GM12878 (cell line): ENCODE data around the gene PNMT. TPM values are rescaled to one million over a fixed set of nuclear protein-coding genes. Genes with fewer than 3 reads are reported as not detected.

Experiments
- ATAC-seq: fragments of 200-7000 bp; cut with Tn5 transposase; 3 replicates; pipeline ENCODE4 v1.9.1; 2020; ENCODE audit warnings: mild to moderate bottlenecking, moderate library complexity
- BruUV-seq: library from RNA; stranded (reverse); fragments of 400-500 nt; replicated peaks from 2 replicates; lab custom pipeline; 2021; lab: Mats Ljungman, UMichigan
- CTCF ChIA-PET: fragments of 300-600 bp; sonication (Branson Sonifier 250); formaldehyde crosslinking; extraction: SDS; loops from one replicate; lab custom pipeline; 2021; ENCODE audit warnings: inconsistent platforms; lab: Yijun Ruan, JAX
- POLR2A ChIA-PET: fragments of 350-600 bp; formaldehyde crosslinking; extraction: SDS; loops from one replicate; lab custom pipeline; 2021; ENCODE audit warnings: inconsistent platforms; lab: Charles Lee
- RAD21 ChIA-PET: fragments of 300-600 bp; sonication (Branson Sonifier 250); formaldehyde crosslinking; loops from one replicate; lab custom pipeline; 2023; ENCODE audit warnings: antibody characterized with exemption; ENCODE audit not compliant: unreplicated experiment; lab: Charles Lee
- SMC1A ChIA-PET: fragments of 300-600 bp; sonication (Branson Sonifier 250); formaldehyde crosslinking; loops from one replicate; lab custom pipeline; 2023; ENCODE audit not compliant: unreplicated experiment, uncharacterized antibody; lab: Charles Lee
- DNase-seq: peaks from one replicate; pipeline ENCODE4 v3.0.0-alpha.2; 2011; ENCODE audit warnings: low read depth, low spot score
- FAIRE-seq: peaks from 3 replicates; lab custom pipeline; 2011; peaks lifted over from hg19 to GRCh38; lab: Jason Lieb, UNC
- H2AFZ ChIP-seq: 2 replicates; pipeline ENCODE4 v1.6.0; 2011; ENCODE audit warnings: low read depth, low read length, control low read depth; ENCODE audit not compliant: control insufficient read depth
- H3K27ac ChIP-seq: 2 replicates; pipeline ENCODE4 v1.5.1; 2011; ENCODE audit warnings: control low read depth; ENCODE audit not compliant: control insufficient read depth, insufficient read depth
- H3K27me3 ChIP-seq, 2 experiments: replicated peaks in 1 of 2; 2 replicates each; pipeline versions ENCODE4 v1.6.0 to v1.6.1; 2011; ENCODE audit warnings: low read length in 1 of 2; ENCODE audit not compliant: control insufficient read depth in 2 of 2, insufficient read depth in 2 of 2
- H3K36me3 ChIP-seq, 2 experiments: 2 replicates each; pipeline ENCODE4 v1.5.1; 2011; ENCODE audit warnings: low read length in 1 of 2; ENCODE audit not compliant: control insufficient read depth in 2 of 2, insufficient read depth in 2 of 2
- H3K4me1 ChIP-seq: 2 replicates; pipeline ENCODE4 v1.6.1; 2011; ENCODE audit warnings: mild to moderate bottlenecking, low read length, moderate library complexity, mixed read lengths; ENCODE audit not compliant: control insufficient read depth, insufficient read depth
- H3K4me2 ChIP-seq: 2 replicates; pipeline ENCODE4 v1.6.0; 2011; ENCODE audit warnings: control low read depth; ENCODE audit not compliant: control insufficient read depth, insufficient read depth
- H3K4me3 ChIP-seq: fragments of 200-600 bp; sonication (generic); 2 replicates; pipeline ENCODE4 v1.5.1; 2016
- H3K79me2 ChIP-seq: 2 replicates; pipeline ENCODE4 v1.6.0; 2011; ENCODE audit warnings: low read length; ENCODE audit not compliant: control insufficient read depth, insufficient read depth
- H3K9ac ChIP-seq: 2 replicates; pipeline ENCODE4 v1.8.0; 2011; ENCODE audit warnings: low read length, control low read depth, mixed read lengths; ENCODE audit not compliant: control insufficient read depth, insufficient read depth
- H3K9me3 ChIP-seq: replicated peaks from 3 replicates; pipeline ENCODE4 v1.5.1; 2011; ENCODE audit warnings: mild to moderate bottlenecking, low read length; ENCODE audit not compliant: control insufficient read depth, insufficient read depth
- H4K20me1 ChIP-seq: 2 replicates; pipeline ENCODE4 v1.6.0; 2011; ENCODE audit not compliant: control insufficient read depth, insufficient read depth
- ATF7 ChIP-seq: fragments of 450-650 bp; IDR thresholded peaks from 2 replicates; pipeline ENCODE4 v1.6.1; 2016; ENCODE audit warnings: low read depth, mild to moderate bottlenecking
- EED ChIP-seq: sonication (generic); IDR thresholded peaks from 2 replicates; pipeline ENCODE4 v1.6.1; 2016; ENCODE audit warnings: antibody characterized with exemption, low read depth
- FOS ChIP-seq: IDR thresholded peaks from 3 replicates; pipeline ENCODE4 v1.6.1; 2011; ENCODE audit warnings: borderline replicate concordance; ENCODE audit not compliant: insufficient read length; ENCODE audit errors: extremely low read depth
- IKZF1 ChIP-seq: fragments of 450-650 bp; conservative IDR thresholded peaks from 2 replicates; pipeline ENCODE4 v1.6.1; 2017; ENCODE audit warnings: antibody characterized with exemption, mild to moderate bottlenecking
- PAX5 ChIP-seq: IDR thresholded peaks from 2 replicates; pipeline ENCODE4 v1.6.1; 2011; ENCODE audit warnings: low read depth, low read length, borderline replicate concordance
- PBX3 ChIP-seq: IDR thresholded peaks from 2 replicates; pipeline ENCODE4 v1.6.1; 2011; ENCODE audit warnings: mild to moderate bottlenecking, low read depth, low read length, moderate library complexity; ENCODE audit not compliant: insufficient replicate concordance
- PKNOX1 ChIP-seq: fragments of 450-650 bp; IDR thresholded peaks from 2 replicates; pipeline ENCODE4 v1.6.1; 2016; ENCODE audit warnings: mild to moderate bottlenecking
- PML ChIP-seq: IDR thresholded peaks from 2 replicates; pipeline ENCODE4 v1.6.1; 2012; ENCODE audit warnings: low read length, inconsistent platforms
- SMAD5 ChIP-seq: IDR thresholded peaks from 2 replicates; pipeline ENCODE4 v1.6.1; 2016; ENCODE audit warnings: antibody characterized with exemption, low read depth
- STAT1 ChIP-seq: fragments of 450-650 bp; conservative IDR thresholded peaks from 2 replicates; pipeline ENCODE4 v1.6.1; 2014; ENCODE audit warnings: antibody characterized with exemption, mild to moderate bottlenecking
- TCF12 ChIP-seq: IDR thresholded peaks from 2 replicates; pipeline ENCODE4 v1.6.1; 2011; ENCODE audit warnings: low read depth, mild to moderate bottlenecking, low read length
- ZBTB33 ChIP-seq: fragments of 450-650 bp; IDR thresholded peaks from 2 replicates; pipeline ENCODE4 v1.6.1; 2017; ENCODE audit warnings: mild to moderate bottlenecking
- WGBS: methylation state at CpG from one replicate; pipeline ENCODE4 v1.1.6; 2016; ENCODE audit warnings: low lambda C conversion rate; ENCODE audit not compliant: insufficient replicate concordance, insufficient coverage; ENCODE audit errors: missing lambda C conversion rate; 5-methylcytosine and 5-hydroxymethylcytosine counted together
- in situ Hi-C: fragments of 300-500 bp; cut with MboI; formaldehyde crosslinking; loops from 9 replicates; pipeline ENCODE4 v1.14.3; 2018; ENCODE audit warnings: mixed read lengths
- intact Hi-C: fragments of 100-400 bp; cut with micrococcal nuclease; formaldehyde crosslinking; loops from one replicate; pipeline ENCODE4 v1.14.2; 2022; ENCODE audit not compliant: unreplicated experiment
- polyA plus RNA-seq, 11 experiments: library from polyadenylated mRNA; depleted of rRNA in 4 of 11; unstranded in 6 of 11; stranded (reverse) in 5 of 11; fragments of >200 nt; fragmentation: Nextera tagmentation in 4 of 11; fragmentation: Illumina TruSeq in 1 of 11; extraction: Ambion mirVana in 4 of 11; extraction: Trizol in 1 of 11; gene quantifications; 1 replicate in 1 of 11; 2 replicates in 10 of 11; pipeline versions ENCODE4 v1.2.1 to v1.2.3, GENCODE V29; 2011 to 2016; ENCODE audit warnings: inconsistent platforms in 2 of 11, missing spikeins in 2 of 11, low read depth in 1 of 11
- total RNA-seq, 4 experiments: library from RNA; depleted of rRNA in 3 of 4; stranded (reverse); fragments of >200 nt in 3 of 4; fragmentation: Illumina TruSeq in 1 of 4; extraction: Trizol in 1 of 4; gene quantifications; 2 replicates each; pipeline versions ENCODE4 v1.2.1 to v1.2.3, GENCODE V29; 2013 to 2021
- TF ChIP-seq, protein P1 (sequence below): fragments of 450-650 bp; IDR thresholded peaks from 2 replicates; pipeline ENCODE4 v1.6.1; 2017; ENCODE audit warnings: mild to moderate bottlenecking, moderate library complexity

The PNMT gene
- total and polyA plus RNA-seq, 10 of the 15 experiments (the other 5 are each of a cell fraction or from before 2014, with no cell fraction given), result not detected

DNA sequence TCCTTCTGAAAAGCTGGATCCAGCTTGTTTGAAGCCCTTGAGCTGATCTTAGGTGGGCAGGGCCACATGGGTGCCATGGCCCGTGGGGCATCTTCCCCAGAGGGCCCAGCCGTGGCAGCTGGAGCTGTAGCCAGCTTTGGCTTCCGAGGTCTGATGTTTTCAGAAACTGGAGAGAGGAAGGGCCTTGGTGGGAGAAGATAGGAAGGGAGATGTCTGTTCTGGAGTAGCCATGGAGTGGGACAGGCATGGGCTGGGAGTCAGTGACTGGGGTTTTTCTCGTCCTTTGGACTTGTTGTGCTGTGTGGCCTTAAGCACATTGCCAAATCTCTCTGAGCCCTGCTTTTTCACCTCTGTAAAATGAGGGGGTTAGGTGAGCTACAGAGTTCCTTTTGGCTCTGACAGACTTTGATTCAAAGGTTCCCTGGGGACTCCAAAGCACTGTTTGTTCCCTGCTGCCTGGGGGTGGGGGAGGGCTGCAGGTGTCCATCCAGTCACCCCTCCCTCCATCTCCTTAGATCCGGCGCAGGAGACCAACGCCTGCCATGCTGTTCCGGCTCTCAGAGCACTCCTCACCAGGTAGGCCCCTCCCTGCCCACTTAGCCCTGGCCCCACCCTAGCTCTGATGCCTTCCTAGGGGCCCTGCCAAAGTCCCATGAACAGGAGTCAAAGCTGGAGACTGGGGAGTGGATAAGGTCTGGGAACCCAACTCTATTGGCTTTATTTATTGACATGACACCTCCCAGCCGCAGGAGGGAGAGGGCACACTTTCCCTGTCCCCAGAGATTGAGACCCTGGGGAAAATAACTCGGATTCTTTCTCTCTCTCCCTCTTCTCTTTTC, 39.4 kb upstream of the PNMT start:
- H3K9ac ChIP-seq, result no peak overlapping the region
- no peaks in the 10 kb centered on the region for H3K4me1 ChIP-seq
- no peak overlapping the region for H3K27ac ChIP-seq
- ChIA-PET SMC1A (no interaction called here), CTCF (interaction anchor here (0.5 to 2.0 kb wide), 7 partner anchors 19 to 347 kb away, joined by 3 to 9 read pairs (median 4); no protein-coding TSS in a partner anchor), RAD21 (interaction anchor here (0.7 kb wide), 1 partner anchor 124 kb away, joined by 3 read pairs; no protein-coding TSS in a partner anchor), POLR2A (no interaction called here)
- no peaks in the 10 kb centered on the region for H3K9me3 ChIP-seq
- no peak for ATAC-seq
- no peaks in the 10 kb centered on the region for H4K20me1 ChIP-seq
- WGBS, result 56% methylated on average over 10 of the region's 10 CpGs
- in situ Hi-C loops, result no loop called here
- no peak overlapping the region for H3K4me2 ChIP-seq
- intact Hi-C loops, result no loop called here
- H3K36me3 ChIP-seq, result no peaks in the 10 kb centered on the region
- H3K4me3 ChIP-seq, result no peak overlapping the region
- no peaks in the 10 kb centered on the region for H3K79me2 ChIP-seq
- no peak overlapping the region for H2AFZ ChIP-seq
- BruUV-seq, result no TSS peak
- FAIRE-seq, result no peak
- no peak for DNase-seq
- H3K27me3 ChIP-seq, result peaks cover 7 to 8% of the 10 kb centered on the region in 2 experiments
- TF ChIP-seq STAT1, result no peak
- TF ChIP-seq PML, result no peak
- TF ChIP-seq IKZF1, result no peak
- TF ChIP-seq TCF12, result no peak
- no peak for TF ChIP-seq ATF7
- no peak for TF ChIP-seq PBX3
- no peak for TF ChIP-seq PKNOX1
- TF ChIP-seq PAX5, result no peak
- TF ChIP-seq SMAD5, result no peak
- TF ChIP-seq, protein P1, sequence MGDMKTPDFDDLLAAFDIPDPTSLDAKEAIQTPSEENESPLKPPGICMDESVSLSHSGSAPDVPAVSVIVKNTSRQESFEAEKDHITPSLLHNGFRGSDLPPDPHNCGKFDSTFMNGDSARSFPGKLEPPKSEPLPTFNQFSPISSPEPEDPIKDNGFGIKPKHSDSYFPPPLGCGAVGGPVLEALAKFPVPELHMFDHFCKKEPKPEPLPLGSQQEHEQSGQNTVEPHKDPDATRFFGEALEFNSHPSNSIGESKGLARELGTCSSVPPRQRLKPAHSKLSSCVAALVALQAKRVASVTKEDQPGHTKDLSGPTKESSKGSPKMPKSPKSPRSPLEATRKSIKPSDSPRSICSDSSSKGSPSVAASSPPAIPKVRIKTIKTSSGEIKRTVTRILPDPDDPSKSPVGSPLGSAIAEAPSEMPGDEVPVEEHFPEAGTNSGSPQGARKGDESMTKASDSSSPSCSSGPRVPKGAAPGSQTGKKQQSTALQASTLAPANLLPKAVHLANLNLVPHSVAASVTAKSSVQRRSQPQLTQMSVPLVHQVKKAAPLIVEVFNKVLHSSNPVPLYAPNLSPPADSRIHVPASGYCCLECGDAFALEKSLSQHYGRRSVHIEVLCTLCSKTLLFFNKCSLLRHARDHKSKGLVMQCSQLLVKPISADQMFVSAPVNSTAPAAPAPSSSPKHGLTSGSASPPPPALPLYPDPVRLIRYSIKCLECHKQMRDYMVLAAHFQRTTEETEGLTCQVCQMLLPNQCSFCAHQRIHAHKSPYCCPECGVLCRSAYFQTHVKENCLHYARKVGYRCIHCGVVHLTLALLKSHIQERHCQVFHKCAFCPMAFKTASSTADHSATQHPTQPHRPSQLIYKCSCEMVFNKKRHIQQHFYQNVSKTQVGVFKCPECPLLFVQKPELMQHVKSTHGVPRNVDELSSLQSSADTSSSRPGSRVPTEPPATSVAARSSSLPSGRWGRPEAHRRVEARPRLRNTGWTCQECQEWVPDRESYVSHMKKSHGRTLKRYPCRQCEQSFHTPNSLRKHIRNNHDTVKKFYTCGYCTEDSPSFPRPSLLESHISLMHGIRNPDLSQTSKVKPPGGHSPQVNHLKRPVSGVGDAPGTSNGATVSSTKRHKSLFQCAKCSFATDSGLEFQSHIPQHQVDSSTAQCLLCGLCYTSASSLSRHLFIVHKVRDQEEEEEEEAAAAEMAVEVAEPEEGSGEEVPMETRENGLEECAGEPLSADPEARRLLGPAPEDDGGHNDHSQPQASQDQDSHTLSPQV, result no peak
- no peak for TF ChIP-seq EED
- TF ChIP-seq FOS, result no peak
- no peak for TF ChIP-seq ZBTB33
